ENCODE data around the gene POLR1C.

DNA sequence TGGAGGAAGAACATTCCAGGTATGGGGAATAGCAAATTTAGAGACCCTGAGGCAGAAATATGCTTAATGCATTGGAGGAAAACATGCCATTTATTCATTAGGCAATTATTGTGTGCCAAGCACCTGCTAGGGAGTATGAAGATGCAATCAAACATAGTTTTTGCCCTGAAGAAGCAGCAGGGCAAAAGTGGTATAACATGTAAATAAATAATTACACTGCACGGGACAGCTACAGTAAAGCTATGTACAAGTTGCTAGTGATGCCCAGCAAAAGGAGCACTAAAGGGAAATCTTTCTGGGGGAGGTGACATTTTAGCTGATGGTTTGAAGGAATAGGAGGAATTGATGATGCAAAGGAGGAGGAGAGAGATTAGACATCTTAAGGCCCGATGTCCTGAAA is 40.1 kb upstream of the POLR1C start:
- TF ChIP-seq SIN3A (IDR thresholded peaks at IDR 0.05; ENCODE audit: borderline replicate concordance, insufficient read depth, low read length) (no peak), POLR2AphosphoS5 (IDR thresholded peaks at IDR 0.05; ENCODE audit: low read depth, low read length) (no peak)

Data from PFSK-1 (cell line).